ENCODE measurements around the gene MPND. TPM values are rescaled to one million over a fixed set of nuclear protein-coding genes. Genes with fewer than 3 reads are reported as not detected.

The MPND gene
- total and polyA plus RNA-seq, 8 donors, result 2.2 to 25.0 (median 21.2) TPM

DNA sequence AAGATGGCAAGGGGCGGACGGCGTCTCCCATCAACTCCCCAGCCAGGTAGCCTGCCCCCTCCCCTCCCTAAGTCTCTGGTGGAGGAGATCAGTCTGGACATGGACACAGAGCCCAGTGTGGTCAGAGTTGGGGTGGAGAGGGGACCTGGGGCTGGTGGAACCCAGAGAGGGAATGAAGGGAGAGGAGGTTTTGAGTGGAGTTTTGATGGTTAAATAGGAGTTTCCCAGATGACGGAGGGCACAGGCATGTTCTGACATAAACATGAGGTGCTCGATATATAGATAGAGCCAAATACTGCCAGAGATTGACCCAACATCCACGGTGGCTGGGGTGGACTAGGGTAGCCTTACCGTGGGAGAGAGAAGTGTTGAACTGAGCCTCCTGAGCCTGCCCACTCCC lies 24.9 kb upstream of the MPND start:
- 94 to 99% (median 96%) methylated on average over 7 of the region's 7 CpGs for WGBS, 5 donors

DNA sequence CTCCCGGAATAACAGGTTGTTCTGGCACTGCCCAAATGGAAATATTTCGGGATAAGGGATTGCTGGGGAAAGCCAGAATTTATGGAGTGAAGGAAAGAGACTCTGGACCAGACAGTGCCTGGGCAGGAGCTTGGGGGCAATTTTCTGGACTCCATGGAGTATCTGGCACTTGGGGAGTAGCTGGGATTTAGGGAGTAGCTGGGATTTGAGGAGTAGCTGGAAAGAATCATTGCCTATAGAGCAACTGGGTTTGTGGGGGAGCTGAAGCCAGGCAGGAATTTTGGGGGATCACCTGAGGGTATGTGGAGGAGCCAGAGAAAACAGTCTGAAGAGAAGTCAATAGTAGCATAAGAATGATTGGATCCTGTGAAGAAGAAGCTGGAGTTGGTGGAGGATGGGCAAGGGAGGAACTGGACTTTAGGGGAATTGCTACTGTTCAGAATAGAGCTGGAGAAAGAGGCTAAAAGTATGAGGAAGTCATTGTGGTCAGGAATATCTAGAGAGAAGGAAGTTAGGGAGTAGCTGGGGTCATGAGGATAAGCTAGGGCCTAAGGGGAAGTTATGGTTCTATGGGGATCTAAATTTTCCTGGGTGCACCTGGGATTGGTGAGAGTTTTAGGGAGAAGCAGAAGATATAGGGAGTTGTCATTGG lies 24.2 kb upstream of the MPND start:
- DNase-seq, result no peak
- intact Hi-C loops (cut with DNase I; ENCODE audit: low total_unique reads), result no loop called here
- peaks cover 0 to 8% (median 0%) of the 10 kb centered on the region in 3 donors for H3K27me3 ChIP-seq
- no peak overlapping the region for H3K4me3 ChIP-seq
- H3K27ac ChIP-seq, result no peak overlapping the region
- peaks cover 0 to 11% (median 0%) of the 10 kb centered on the region in 4 donors for H3K9me3 ChIP-seq
- no peaks in the 10 kb centered on the region for H3K36me3 ChIP-seq
- WGBS, 5 donors, result 92 to 97% (median 94%) methylated on average over 2 of the region's 2 CpGs
- TF ChIP-seq POLR2A (IDR thresholded peaks at IDR 0.05) (no peak), EP300 (IDR thresholded peaks at IDR 0.05) (no peak), POLR2AphosphoS5 (IDR thresholded peaks at IDR 0.05) (no peak)
- TF ChIP-seq, protein P1, sequence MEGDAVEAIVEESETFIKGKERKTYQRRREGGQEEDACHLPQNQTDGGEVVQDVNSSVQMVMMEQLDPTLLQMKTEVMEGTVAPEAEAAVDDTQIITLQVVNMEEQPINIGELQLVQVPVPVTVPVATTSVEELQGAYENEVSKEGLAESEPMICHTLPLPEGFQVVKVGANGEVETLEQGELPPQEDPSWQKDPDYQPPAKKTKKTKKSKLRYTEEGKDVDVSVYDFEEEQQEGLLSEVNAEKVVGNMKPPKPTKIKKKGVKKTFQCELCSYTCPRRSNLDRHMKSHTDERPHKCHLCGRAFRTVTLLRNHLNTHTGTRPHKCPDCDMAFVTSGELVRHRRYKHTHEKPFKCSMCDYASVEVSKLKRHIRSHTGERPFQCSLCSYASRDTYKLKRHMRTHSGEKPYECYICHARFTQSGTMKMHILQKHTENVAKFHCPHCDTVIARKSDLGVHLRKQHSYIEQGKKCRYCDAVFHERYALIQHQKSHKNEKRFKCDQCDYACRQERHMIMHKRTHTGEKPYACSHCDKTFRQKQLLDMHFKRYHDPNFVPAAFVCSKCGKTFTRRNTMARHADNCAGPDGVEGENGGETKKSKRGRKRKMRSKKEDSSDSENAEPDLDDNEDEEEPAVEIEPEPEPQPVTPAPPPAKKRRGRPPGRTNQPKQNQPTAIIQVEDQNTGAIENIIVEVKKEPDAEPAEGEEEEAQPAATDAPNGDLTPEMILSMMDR (IDR thresholded peaks at IDR 0.05), result no peak
- peaks cover 0 to 2% (median 0%) of the 10 kb centered on the region in 4 donors for H3K4me1 ChIP-seq

More for the DNA sequence above, 24.9 kb upstream of the MPND start:
- peaks cover 0 to 8% (median 0%) of the 10 kb centered on the region in 3 donors for H3K27me3 ChIP-seq
- no peak overlapping the region for H3K27ac ChIP-seq
- no peak overlapping the region for H3K4me3 ChIP-seq
- H3K4me1 ChIP-seq, result peaks cover 0 to 9% (median 0%) of the 10 kb centered on the region in 4 donors
- no peaks in the 10 kb centered on the region for H3K36me3 ChIP-seq
- TF ChIP-seq EP300 (IDR thresholded peaks at IDR 0.05) (no peak), POLR2AphosphoS5 (IDR thresholded peaks at IDR 0.05) (no peak), POLR2A (IDR thresholded peaks at IDR 0.05) (no peak)
- TF ChIP-seq, protein P1 (IDR thresholded peaks at IDR 0.05), result no peak
- H3K9me3 ChIP-seq, result peaks cover 0 to 11% (median 0%) of the 10 kb centered on the region in 4 donors
- intact Hi-C loops (cut with DNase I; ENCODE audit: low total_unique reads), result no loop called here
- DNase-seq, result no peak

DNA sequence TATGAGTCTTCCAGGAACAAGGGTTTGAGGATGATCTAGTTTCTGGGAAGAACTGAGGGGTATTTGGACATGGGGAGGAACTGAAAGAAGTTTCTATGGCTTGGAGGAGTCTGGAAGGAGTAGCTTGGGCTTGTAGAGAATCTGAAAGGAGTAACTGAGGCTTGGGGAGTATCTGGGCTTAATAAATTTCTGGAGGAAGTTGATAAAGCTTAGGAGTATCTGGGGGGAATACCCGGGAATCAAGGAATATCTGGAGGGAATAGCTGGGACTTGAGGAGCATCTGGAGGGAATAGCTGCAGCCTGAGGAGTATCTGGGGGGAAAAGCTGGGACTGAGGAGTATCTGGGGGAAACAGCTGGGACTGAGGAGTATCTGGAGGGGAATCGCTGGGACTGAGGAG lies 22.9 kb upstream of the MPND start:
- WGBS, 5 donors, result 87 to 97% (median 97%) methylated on average over 2 of the region's 2 CpGs
- Histone ChIP-seq H3K4me1 (no peaks in the 10 kb centered on the region), H3K36me3 (no peaks in the 10 kb centered on the region), H3K27ac (no peak overlapping the region), H3K27me3 (peaks cover 0 to 8% (median 0%) of the 10 kb centered on the region in 3 donors), H3K4me3 (no peak overlapping the region), H3K9me3 (peaks cover 0 to 11% (median 0%) of the 10 kb centered on the region in 4 donors)
- DNase-seq, result no peak
- intact Hi-C loops (cut with DNase I; ENCODE audit: low total_unique reads), result no loop called here
- TF ChIP-seq EP300 (IDR thresholded peaks at IDR 0.05), result no peak
- TF ChIP-seq, protein P1 (IDR thresholded peaks at IDR 0.05), result no peak
- no peak for TF ChIP-seq POLR2A (IDR thresholded peaks at IDR 0.05)
- TF ChIP-seq POLR2AphosphoS5 (IDR thresholded peaks at IDR 0.05), result no peak

DNA sequence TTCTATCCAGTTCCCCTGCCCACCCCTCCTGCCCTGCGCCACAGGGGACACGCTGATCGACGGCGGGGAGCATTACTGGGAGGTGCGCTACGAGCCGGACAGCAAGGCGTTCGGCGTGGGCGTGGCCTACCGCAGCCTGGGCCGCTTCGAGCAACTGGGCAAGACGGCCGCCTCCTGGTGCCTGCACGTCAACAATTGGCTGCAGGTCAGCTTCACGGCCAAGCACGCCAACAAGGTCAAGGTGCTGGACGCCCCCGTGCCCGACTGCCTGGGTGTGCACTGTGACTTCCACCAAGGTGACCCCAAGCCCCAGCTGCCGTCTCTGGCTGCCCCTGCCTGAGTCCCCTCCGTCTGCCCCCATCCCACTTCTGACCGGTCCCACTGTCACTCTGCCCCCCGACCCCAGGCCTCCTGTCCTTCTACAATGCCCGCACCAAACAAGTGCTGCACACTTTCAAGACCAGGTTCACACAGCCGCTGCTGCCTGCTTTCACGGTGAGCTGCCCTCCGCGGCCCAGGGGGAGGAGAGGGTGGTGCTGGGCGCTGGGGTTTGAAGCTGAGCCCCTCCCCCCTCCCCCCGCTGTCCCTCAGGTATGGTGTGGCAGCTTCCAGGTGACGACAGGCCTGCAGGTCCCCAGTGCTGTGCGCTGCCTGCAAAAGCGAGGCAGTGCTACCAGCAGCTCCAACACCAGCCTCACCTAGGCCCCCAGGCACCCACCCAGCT lies 20.3 kb upstream of the MPND start:
- 43 to 87% (median 67%) methylated on average over 20 to 37 of the region's 37 CpGs for WGBS, 5 donors
- intact Hi-C loops (cut with DNase I; ENCODE audit: low total_unique reads), result no loop called here
- Histone ChIP-seq H3K36me3 (no peaks in the 10 kb centered on the region), H3K9me3 (peaks cover 0 to 11% (median 0%) of the 10 kb centered on the region in 4 donors), H3K4me1 (peaks cover 16 to 18% (median 17%) of the 10 kb centered on the region in 4 donors), H3K4me3 (no peak overlapping the region), H3K27ac (peak overlapping the region in 2 of 5 donors; percentile 34 to 38), H3K27me3 (peaks cover 0 to 23% (median 0%) of the 10 kb centered on the region in 3 donors)
- TF ChIP-seq, protein P1 (IDR thresholded peaks at IDR 0.05), result no peak
- no peak for TF ChIP-seq POLR2AphosphoS5 (IDR thresholded peaks at IDR 0.05)
- no peak for TF ChIP-seq POLR2A (IDR thresholded peaks at IDR 0.05)
- no peak for TF ChIP-seq EP300 (IDR thresholded peaks at IDR 0.05)
- peak; percentile 48 to 86 for DNase-seq

All from stomach (tissue), 9 donors.